ENCODE measurements around the gene HHIPL1. TPM values are rescaled to one million over a fixed set of nuclear protein-coding genes. Genes with fewer than 3 reads are reported as not detected.
"Not testable (repeated sequence)": the region's sequence is repeated elsewhere in the genome, so short reads cannot be mapped to it uniquely, and the experiment has no call there.

Gene HHIPL1
- total RNA-seq, 2 experiments from 2014 or later, result 0.25 to 0.72 TPM

- no peaks in the 10 kb centered on the region for H3K36me3 ChIP-seq (ENCODE audit: insufficient read depth, low read length)
- no TSS peak for BruUV-seq (replicated peaks)
- H3K9me2 ChIP-seq (ENCODE audit: insufficient read depth, low read length), result no peaks in the 10 kb centered on the region
- no peak for DNase-seq (ENCODE audit: low spot score)
- intact Hi-C loops (cut with micrococcal nuclease; ENCODE audit: unreplicated experiment), result no loop called here
- H3K79me2 ChIP-seq (ENCODE audit: insufficient read depth, low read depth, low read length), result no peaks in the 10 kb centered on the region
- H3K4me2 ChIP-seq (ENCODE audit: low read length), result no peak overlapping the region
- H3K9me3 ChIP-seq (ENCODE audit: low read length), result no peaks in the 10 kb centered on the region
- H3K4me3 ChIP-seq (ENCODE audit: low read depth, low read length, poor library complexity, severe bottlenecking), result no peak overlapping the region
- H3K27ac ChIP-seq (ENCODE audit: low read depth, low read length, poor library complexity, severe bottlenecking), result no peak overlapping the region
- no peak for TF ChIP-seq EZH2phosphoT487 (IDR thresholded peaks at IDR 0.05; ENCODE audit: borderline replicate concordance, low read depth, low read length)
- TF ChIP-seq CTCF (conservative IDR thresholded peaks at IDR 0.05; ENCODE audit: low read length), result no peak
- POLR2A ChIA-PET, result no interaction called here
- peaks cover 52% of the 10 kb centered on the region for H3K4me1 ChIP-seq (ENCODE audit: insufficient read depth, low read length, poor library complexity, severe bottlenecking)
- no peaks in the 10 kb centered on the region for H4K20me1 ChIP-seq (ENCODE audit: insufficient read depth, low read length)
- CTCF ChIA-PET (ENCODE audit: unreplicated experiment), result no interaction called here
- H2AFZ ChIP-seq (ENCODE audit: low read length), result no peak overlapping the region
These were observed 15.2 kb downstream of the HHIPL1 start for GRCh38 chr14:99660006-99660566.

- BruUV-seq (replicated peaks), result no TSS peak
- Histone ChIP-seq H3K79me2 (ENCODE audit: insufficient read depth, low read depth, low read length) (no peaks in the 10 kb centered on the region), H2AFZ (ENCODE audit: low read length) (0 out of 2 replicates have a peak overlapping the region, but pooled peaks have one; percentile 12), H3K9me3 (ENCODE audit: low read length) (no peaks in the 10 kb centered on the region), H3K27ac (ENCODE audit: low read depth, low read length, poor library complexity, severe bottlenecking) (no peak overlapping the region), H3K4me2 (ENCODE audit: low read length) (no peak overlapping the region), H3K36me3 (ENCODE audit: insufficient read depth, low read length) (no peaks in the 10 kb centered on the region), H3K4me1 (ENCODE audit: insufficient read depth, low read length, poor library complexity, severe bottlenecking) (peaks cover 58% of the 10 kb centered on the region), H3K4me3 (ENCODE audit: low read depth, low read length, poor library complexity, severe bottlenecking) (no peak overlapping the region), H3K9me2 (ENCODE audit: insufficient read depth, low read length) (no peaks in the 10 kb centered on the region), H4K20me1 (ENCODE audit: insufficient read depth, low read length) (no peaks in the 10 kb centered on the region)
- TF ChIP-seq EZH2phosphoT487 (IDR thresholded peaks at IDR 0.05; ENCODE audit: borderline replicate concordance, low read depth, low read length) (no peak), CTCF (conservative IDR thresholded peaks at IDR 0.05; ENCODE audit: low read length) (no peak)
- intact Hi-C loops (cut with micrococcal nuclease; ENCODE audit: unreplicated experiment), result no loop called here
- ChIA-PET CTCF (ENCODE audit: unreplicated experiment) (no interaction called here), POLR2A (interaction anchor here (0.5 to 0.7 kb wide), 2 partner anchors 49 to 937 kb away, joined by 3 to 4 read pairs; no protein-coding TSS in a partner anchor)
- DNase-seq (ENCODE audit: low spot score), result no peak
These were observed 15.9 kb downstream of the HHIPL1 start for GRCh38 chr14:99660794-99661193.

- H3K79me2 ChIP-seq (ENCODE audit: insufficient read depth, low read depth, low read length); H4K20me1 ChIP-seq (ENCODE audit: insufficient read depth, low read length); BruUV-seq (replicated peaks); H3K9me2 ChIP-seq (ENCODE audit: insufficient read depth, low read length); H2AFZ ChIP-seq (ENCODE audit: low read length); H3K36me3 ChIP-seq (ENCODE audit: insufficient read depth, low read length); H3K9me3 ChIP-seq (ENCODE audit: low read length); DNase-seq (ENCODE audit: low spot score); H3K4me3 ChIP-seq (ENCODE audit: low read depth, low read length, poor library complexity, severe bottlenecking); CTCF ChIA-PET (ENCODE audit: unreplicated experiment); intact Hi-C loops (cut with micrococcal nuclease; ENCODE audit: unreplicated experiment); H3K27ac ChIP-seq (ENCODE audit: low read depth, low read length, poor library complexity, severe bottlenecking): not testable (repeated sequence)
- Histone ChIP-seq H3K4me1 (ENCODE audit: insufficient read depth, low read length, poor library complexity, severe bottlenecking) (peaks cover 62% of the 10 kb centered on the region), H3K4me2 (ENCODE audit: low read length) (peak overlapping the region; percentile 13; the same call in 1 of the 2 replicates)
- POLR2A ChIA-PET, result interaction anchor here (0.5 to 0.7 kb wide), 2 partner anchors 50 to 938 kb away, joined by 3 to 4 read pairs; no protein-coding TSS in a partner anchor
These were observed 16.3 kb downstream of the HHIPL1 start for GRCh38 chr14:99661206-99661605.
